Pancreas (tissue), 10 donors: ENCODE measurements around the gene ZBED3. TPM values are rescaled to one million over a fixed set of nuclear protein-coding genes. Genes with fewer than 3 reads are reported as not detected.

Source experiments
- ATAC-seq, 4 donors: fragments of 200-7000 bp; cut with Tn5 transposase; one replicate each; pipeline versions ENCODE4 v1.8.0 to v1.9.1; 2020; ENCODE audit warnings: mild to moderate bottlenecking in 4 of 4, moderate library complexity in 4 of 4
- DNase-seq, 6 donors: peaks; one replicate each; pipeline ENCODE4 v3.0.0-alpha.2; 2020
- FAIRE-seq: peaks from 2 replicates; lab custom pipeline; 2012; peaks lifted over from hg19 to GRCh38; lab: Jason Lieb, UNC
- H3K27ac ChIP-seq, 4 donors: fragments of 200-600 bp; sonication (generic); 1 replicate in 3 of 4; 2 replicates in 1 of 4; pipeline versions ENCODE4 v1.5.0 to v1.8.0; 2020
- H3K27me3 ChIP-seq, 4 donors: fragments of 200-600 bp; one replicate each; pipeline ENCODE4 v1.8.0; 2021
- H3K36me3 ChIP-seq, 3 donors: fragments of 200-600 bp; sonication (generic) in 1 of 3; one replicate each; pipeline versions ENCODE4 v1.5.0 to v1.8.0; 2020 to 2021
- H3K4me1 ChIP-seq, 3 donors: fragments of 200-600 bp; one replicate each; pipeline ENCODE4 v1.8.0; 2021
- H3K4me3 ChIP-seq, 4 donors: fragments of 200-600 bp; sonication (generic) in 2 of 4; one replicate each; pipeline versions ENCODE4 v1.5.0 to v1.8.0; 2020 to 2021
- H3K9me3 ChIP-seq, 4 donors: fragments of 200-600 bp; one replicate each; pipeline ENCODE4 v1.8.0; 2021
- WGBS, 2 donors: extraction: QIAGEN DNeasy Blood & Tissue Kit; methylation state at CpG; one replicate each; pipeline ENCODE4 v1.1.7; 2013; 5-methylcytosine and 5-hydroxymethylcytosine counted together
- intact Hi-C, 3 donors: fragments of 100-400 bp; cut with DNase I; formaldehyde crosslinking; loops; one replicate each; pipeline versions ENCODE4 v1.11.1 to v1.14.2; 2022
- polyA plus RNA-seq, 2 donors: library from polyadenylated mRNA; stranded (reverse); fragments of 200-250 nt; gene quantifications; one replicate each; pipeline ENCODE4 v1.2.3, GENCODE V29; 2013
- total RNA-seq, 6 donors: library from RNA; stranded (reverse); fragmentation: NEBNext Ultra II Directional in 4 of 6; extraction: Animal tissue kit (Norgen Biotek cat#: 25700) in 4 of 6; gene quantifications; one replicate each; pipeline versions ENCODE4 v1.2.1 to v1.2.4, GENCODE V29; 2021 to 2023
- TF ChIP-seq, protein P1 (sequence below), 4 donors: fragments of 200-600 bp; sonication (generic) in 3 of 4; IDR thresholded peaks; one replicate each; pipeline versions ENCODE4 v1.5.0 to v1.8.0; 2021; ENCODE audit warnings: antibody characterized with exemption in 4 of 4
- donor health status: healthy with polysubstance abuse.
- donor health status: DM: no; HTN: no; CAD: no; lungs with moderate emphysema.
- donor health status: DM: no; HTN: no; CAD: no.
- donor health status: control.
- donor health status: control.
- donor health status: Bipolar disorder and iron deficiency.
- donor health status: DM: yes; HTN: yes; CAD: no.
- donor health status: DM: no; HTN: no; CAD: no.
- donor health status: DM: no; HTN: no; CAD: no.
- donor health status: DM: yes; HTN: yes; CAD: no.

Gene ZBED3
- total and polyA plus RNA-seq, 8 donors = 4.2 to 20.8 (median 9.1) TPM

DNA sequence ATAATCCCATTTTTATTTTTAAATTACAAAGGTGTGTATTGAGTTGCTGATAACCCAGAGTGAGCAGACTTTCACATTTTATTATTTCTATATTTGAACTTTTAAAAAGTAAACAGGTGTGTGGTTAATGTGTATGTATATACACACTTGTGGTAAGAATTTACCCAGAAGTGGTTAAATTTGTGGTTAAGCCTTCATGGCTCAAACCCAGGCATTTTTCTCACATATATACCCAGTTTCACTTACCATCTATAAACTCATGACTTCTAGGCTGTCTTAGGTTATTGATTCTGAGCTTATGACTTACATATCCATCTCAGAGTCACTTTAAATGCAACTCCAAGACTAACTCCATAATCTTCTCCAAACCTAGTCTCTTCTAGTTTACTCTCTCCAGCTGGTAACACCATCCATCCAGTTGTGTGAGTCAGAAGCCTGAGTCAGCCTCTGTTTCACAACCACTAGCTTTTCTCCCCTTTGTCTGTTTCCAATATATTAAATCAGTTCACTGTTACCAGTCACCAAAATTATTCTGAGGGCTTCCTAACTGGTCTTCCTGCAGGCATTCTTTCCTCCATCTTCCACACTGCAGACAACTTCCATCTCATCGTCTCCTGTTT lies 20.2 kb downstream of the ZBED3 start:
- Histone ChIP-seq H3K4me1 (peaks cover 0 to 15% (median 6%) of the 10 kb centered on the region in 3 donors), H3K27me3 (no peaks in the 10 kb centered on the region), H3K9me3 (no peaks in the 10 kb centered on the region), H3K4me3 (no peak overlapping the region), H3K36me3 (no peaks in the 10 kb centered on the region), H3K27ac (peak overlapping the region in 1 of 4 donors; percentile 32)
- TF ChIP-seq, protein P1, sequence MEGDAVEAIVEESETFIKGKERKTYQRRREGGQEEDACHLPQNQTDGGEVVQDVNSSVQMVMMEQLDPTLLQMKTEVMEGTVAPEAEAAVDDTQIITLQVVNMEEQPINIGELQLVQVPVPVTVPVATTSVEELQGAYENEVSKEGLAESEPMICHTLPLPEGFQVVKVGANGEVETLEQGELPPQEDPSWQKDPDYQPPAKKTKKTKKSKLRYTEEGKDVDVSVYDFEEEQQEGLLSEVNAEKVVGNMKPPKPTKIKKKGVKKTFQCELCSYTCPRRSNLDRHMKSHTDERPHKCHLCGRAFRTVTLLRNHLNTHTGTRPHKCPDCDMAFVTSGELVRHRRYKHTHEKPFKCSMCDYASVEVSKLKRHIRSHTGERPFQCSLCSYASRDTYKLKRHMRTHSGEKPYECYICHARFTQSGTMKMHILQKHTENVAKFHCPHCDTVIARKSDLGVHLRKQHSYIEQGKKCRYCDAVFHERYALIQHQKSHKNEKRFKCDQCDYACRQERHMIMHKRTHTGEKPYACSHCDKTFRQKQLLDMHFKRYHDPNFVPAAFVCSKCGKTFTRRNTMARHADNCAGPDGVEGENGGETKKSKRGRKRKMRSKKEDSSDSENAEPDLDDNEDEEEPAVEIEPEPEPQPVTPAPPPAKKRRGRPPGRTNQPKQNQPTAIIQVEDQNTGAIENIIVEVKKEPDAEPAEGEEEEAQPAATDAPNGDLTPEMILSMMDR (IDR thresholded peaks at IDR 0.05) = no peak
- ATAC-seq (peak in 3 of 4 donors; percentile 31 to 50 (median 40)), DNase-seq (no peak), FAIRE-seq (no peak)
- intact Hi-C loops = no loop called here
- WGBS, 2 donors = 88 to 95% methylated on average over 1 of the region's 1 CpG

DNA sequence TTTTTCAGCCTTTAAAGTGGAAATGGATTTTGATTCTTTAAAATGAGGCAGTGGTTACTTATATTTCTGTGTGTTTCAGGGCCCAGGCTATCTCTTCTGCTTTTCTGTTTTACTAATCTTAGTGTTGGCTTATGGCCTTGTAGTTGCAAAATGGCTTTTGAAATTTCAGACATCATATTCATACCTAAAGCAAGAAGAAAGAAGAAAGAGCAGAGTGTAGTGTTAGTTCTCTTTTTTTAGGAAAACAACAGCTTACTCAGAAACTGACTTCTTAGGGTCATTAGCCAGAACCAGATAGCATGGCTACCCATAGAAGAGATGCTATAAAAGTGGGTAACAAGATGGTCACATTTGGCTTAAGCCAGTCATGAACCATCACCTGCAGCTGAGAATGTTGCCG lies 20.9 kb downstream of the ZBED3 start:
- Histone ChIP-seq H3K4me3 (no peak overlapping the region), H3K27ac (peak overlapping the region in 1 of 4 donors; percentile 32), H3K4me1 (peaks cover 0 to 17% (median 6%) of the 10 kb centered on the region in 3 donors), H3K27me3 (no peaks in the 10 kb centered on the region), H3K36me3 (no peaks in the 10 kb centered on the region), H3K9me3 (no peaks in the 10 kb centered on the region)
- 87 to 93% methylated on average over 1 of the region's 1 CpG for WGBS, 2 donors
- ATAC-seq = peak in 2 of 4 donors; percentile 34 to 52
- TF ChIP-seq, protein P1 (IDR thresholded peaks at IDR 0.05) = no peak
- intact Hi-C loops = no loop called here
- DNase-seq = no peak
- no peak for FAIRE-seq

DNA sequence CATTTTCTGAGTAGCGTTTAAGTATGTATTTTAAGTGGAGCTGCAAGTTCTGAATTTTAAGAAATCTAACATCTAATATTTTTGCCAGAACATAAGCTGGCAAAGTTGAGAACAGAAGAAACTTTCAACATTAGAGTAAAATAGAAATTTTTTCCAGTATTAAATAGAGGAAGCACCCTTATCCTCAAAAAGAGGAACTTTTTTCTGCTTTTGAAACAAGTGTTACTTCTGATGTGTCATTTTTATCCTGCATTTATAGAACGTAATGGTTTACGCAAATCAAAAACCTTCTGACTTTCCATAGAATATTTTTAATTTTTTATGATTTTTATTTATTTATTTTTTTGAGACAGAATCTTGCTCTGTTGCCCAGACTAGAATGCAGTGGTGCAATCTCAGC lies 21.8 kb downstream of the ZBED3 start:
- no peak for DNase-seq
- WGBS, 2 donors = 91 to 93% methylated on average over 3 of the region's 3 CpGs
- Histone ChIP-seq H3K4me3 (no peak overlapping the region), H3K27ac (peak overlapping the region in 1 of 4 donors; percentile 32), H3K36me3 (peaks cover 0 to 3% (median 0%) of the 10 kb centered on the region in 3 donors), H3K9me3 (no peaks in the 10 kb centered on the region), H3K27me3 (no peaks in the 10 kb centered on the region), H3K4me1 (peaks cover 0 to 17% (median 6%) of the 10 kb centered on the region in 3 donors)
- FAIRE-seq = no peak
- ATAC-seq = peak in 1 of 4 donors; percentile 22
- TF ChIP-seq, protein P1 (IDR thresholded peaks at IDR 0.05) = no peak
- intact Hi-C loops = no loop called here

DNA sequence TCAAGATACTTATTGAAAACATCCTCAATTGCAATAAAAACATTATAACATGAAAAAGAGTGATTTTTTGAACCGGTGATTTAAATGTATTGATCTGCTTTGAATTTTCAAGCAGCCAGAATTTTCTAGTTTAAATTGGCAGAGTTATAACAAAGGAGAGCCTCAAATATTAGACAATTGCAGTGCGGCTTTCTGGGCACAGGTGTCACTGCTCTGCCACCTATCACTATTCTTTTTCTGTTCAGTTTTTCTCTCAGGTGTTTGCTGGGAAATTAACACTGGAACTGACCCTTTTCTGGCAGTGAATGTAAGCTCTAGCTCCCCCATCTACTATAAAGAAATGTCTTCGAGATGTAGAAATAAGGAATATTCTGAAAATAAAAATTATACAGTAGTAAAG lies 23.0 kb downstream of the ZBED3 start:
- Histone ChIP-seq H3K4me1 (peaks cover 0 to 17% (median 6%) of the 10 kb centered on the region in 3 donors), H3K9me3 (no peaks in the 10 kb centered on the region), H3K27me3 (no peaks in the 10 kb centered on the region), H3K27ac (no peak overlapping the region), H3K36me3 (peaks cover 0 to 14% (median 0%) of the 10 kb centered on the region in 3 donors), H3K4me3 (no peak overlapping the region)
- peak; percentile 60 to 80 (median 72) for ATAC-seq
- TF ChIP-seq, protein P1 (IDR thresholded peaks at IDR 0.05) = peak in 2 of 4 donors; percentile 12 to 21
- DNase-seq = no peak
- no peak for FAIRE-seq
- intact Hi-C loops = no loop called here
- 24 to 27% methylated on average over 3 of the region's 3 CpGs for WGBS, 2 donors
